ENCODE results near the gene PNPLA7. TPM values are rescaled to one million over a fixed set of nuclear protein-coding genes. Genes with fewer than 3 reads are reported as not detected.

The PNPLA7 gene
- total and polyA plus RNA-seq, 2 of the 8 experiments (the other 6 are each of a cell fraction or from before 2014, with no cell fraction given), result 0.35 to 0.47 TPM

DNA sequence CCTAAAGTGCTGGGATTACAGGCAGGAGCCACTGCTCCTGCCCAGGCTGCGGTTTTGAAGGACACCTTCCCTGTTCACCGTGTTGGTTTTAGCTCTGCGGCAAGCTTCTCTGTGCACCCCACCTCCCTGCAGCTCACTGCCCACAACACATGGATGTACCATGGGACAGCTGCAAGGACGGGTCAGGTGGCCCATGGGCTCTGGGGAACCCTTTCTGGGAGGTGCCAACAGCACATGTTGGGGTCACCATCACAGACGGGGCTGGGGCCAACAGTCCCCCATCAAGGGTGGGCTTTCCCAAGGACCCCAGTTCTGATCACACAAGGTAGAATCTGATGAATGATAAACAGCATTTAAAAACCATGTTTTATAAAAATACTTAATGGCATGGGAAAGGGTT lies 134.8 kb downstream of the PNPLA7 start:
- Histone ChIP-seq H3K27ac (ENCODE audit: low read depth, low read length) (no peak overlapping the region), H3K23ac (ENCODE audit: insufficient read length) (no peak overlapping the region), H3K56ac (replicated peaks; ENCODE audit: insufficient read length, low read depth, low read length) (no peak overlapping the region), H3K23me2 (ENCODE audit: low read depth, low read length) (no peaks in the 10 kb centered on the region), H2AFZ (ENCODE audit: low read length) (no peak overlapping the region), H2BK12ac (ENCODE audit: low read depth, low read length) (no peak overlapping the region), H3K9me3 (ENCODE audit: insufficient read depth in 2 of 2, low read depth in 1 of 2, low read length in 1 of 2) (no peaks in the 10 kb centered on the region), H3K14ac (ENCODE audit: insufficient read length) (no peak overlapping the region), H3K18ac (ENCODE audit: extremely low read depth, low read length) (no peak overlapping the region), H4K91ac (replicated peaks; ENCODE audit: insufficient read length, low read length) (no peak overlapping the region), H3K27me3 (replicated peaks in 1 of 4; ENCODE audit: control insufficient read depth in 3 of 4, extremely low read depth in 1 of 4, insufficient read depth in 3 of 4, low read length in 3 of 4) (no peaks in the 10 kb centered on the region), H4K5ac (ENCODE audit: insufficient read length, low read depth, low read length) (no peak overlapping the region), H2AK5ac (ENCODE audit: low read depth, low read length) (no peak overlapping the region), H3K79me1 (ENCODE audit: low read depth, low read length) (peaks cover 11% of the 10 kb centered on the region), H2BK5ac (ENCODE audit: low read depth, low read length) (no peak overlapping the region), H3K4me2 (ENCODE audit: insufficient read depth in 1 of 2, low read depth in 2 of 2, low read length in 2 of 2) (no peak overlapping the region), H3K36me3 (ENCODE audit: control insufficient read depth in 2 of 4, insufficient read depth in 4 of 4, low read length in 3 of 4) (no peaks in the 10 kb centered on the region), H3K4me1 (replicated peaks in 1 of 4; ENCODE audit: control insufficient read depth in 3 of 4, insufficient read depth in 4 of 4, low read length in 3 of 4) (peaks cover 0 to 5% (median 0%) of the 10 kb centered on the region in 4 experiments; a peak in 3 of 7 replicates), H4K8ac (ENCODE audit: extremely low read depth, insufficient read depth, low read length) (no peak overlapping the region), H2BK20ac (ENCODE audit: low read length) (no peak overlapping the region), H3K9ac (replicated peaks in 1 of 4; ENCODE audit: extremely low read depth in 1 of 4, low read depth in 3 of 4, low read length in 3 of 4) (no peak overlapping the region), H4K20me1 (replicated peaks in 1 of 2; ENCODE audit: control insufficient read depth in 1 of 2, insufficient read depth in 2 of 2, low read length in 2 of 2) (peaks cover 0 to 3% of the 10 kb centered on the region in 2 experiments), H2BK120ac (replicated peaks; ENCODE audit: low read depth, low read length) (no peak overlapping the region), H3K4me3 (ENCODE audit: extremely low read depth in 1 of 4, insufficient read depth in 2 of 4, low read depth in 3 of 4, low read length in 4 of 4) (no peak overlapping the region), H2BK15ac (ENCODE audit: low read length) (no peak overlapping the region), H3K79me2 (ENCODE audit: control insufficient read depth in 1 of 2, insufficient read depth in 2 of 2, low read length in 2 of 2) (no peaks in the 10 kb centered on the region), H3K4ac (replicated peaks; ENCODE audit: insufficient read length, low read depth, low read length) (no peak overlapping the region)
- FAIRE-seq, result no peak
- POLR2A ChIA-PET (ENCODE audit: partially characterized antibody), result interaction anchor here (1.7 kb wide), 1 partner anchor 139 kb away, joined by 3 read pairs; no protein-coding TSS in a partner anchor
- DNase-seq (ENCODE audit: low read depth in 1 of 2, low spot score in 2 of 2), result no peak
- CTCF ChIA-PET (ENCODE audit: partially characterized antibody), result interaction anchor here (0.7 to 1.7 kb wide), 2 partner anchors 19 to 111 kb away, joined by 3 to 4 read pairs; no protein-coding TSS in a partner anchor
- 88% methylated on average over 5 of the region's 5 CpGs; no CpG with 5 or more reads in 1 of the 2 experiments for WGBS, 2 experiments (ENCODE audit: extremely low coverage in 1 of 2, insufficient coverage in 1 of 2, insufficient read length in 1 of 2, insufficient replicate concordance in 2 of 2, low coverage in 1 of 2, low lambda C conversion rate in 2 of 2, missing lambda C conversion rate in 1 of 2)
- TF ChIP-seq RAD21 (IDR thresholded peaks at IDR 0.05 in 1 of 2, conservative IDR thresholded peaks at IDR 0.05 in 1 of 2; ENCODE audit: low read depth in 2 of 2, low read length in 2 of 2), result no peak

Measured in H1 (cell line).